A673 (cell line): ENCODE measurements around the gene UBE2L5.

ENCODE experiments used
- CTCF ChIP-seq: fragments of 300-800, 200-600 bp; sonication (generic); conservative IDR thresholded peaks from 2 replicates; pipeline ENCODE4 v1.5.1; 2017; ENCODE audit warnings: low read depth, mild to moderate bottlenecking, antibody characterized with exemption, low read length, moderate library complexity, mixed read lengths
- EZH2 ChIP-seq: fragments of 200-600 bp; sonication (generic); IDR thresholded peaks from 2 replicates; pipeline ENCODE4 v1.6.1; 2017; ENCODE audit warnings: borderline replicate concordance, low read depth, mild to moderate bottlenecking, mixed read lengths, antibody characterized with exemption, low read length; ENCODE audit not compliant: poor library complexity, severe bottlenecking

GRCh38 chr13:30429235-30429634 lies 6.9 kb downstream of the UBE2L5 start:
- TF ChIP-seq CTCF (no peak), EZH2 (no peak)
